ENCODE data around the gene HSF5.

DNA sequence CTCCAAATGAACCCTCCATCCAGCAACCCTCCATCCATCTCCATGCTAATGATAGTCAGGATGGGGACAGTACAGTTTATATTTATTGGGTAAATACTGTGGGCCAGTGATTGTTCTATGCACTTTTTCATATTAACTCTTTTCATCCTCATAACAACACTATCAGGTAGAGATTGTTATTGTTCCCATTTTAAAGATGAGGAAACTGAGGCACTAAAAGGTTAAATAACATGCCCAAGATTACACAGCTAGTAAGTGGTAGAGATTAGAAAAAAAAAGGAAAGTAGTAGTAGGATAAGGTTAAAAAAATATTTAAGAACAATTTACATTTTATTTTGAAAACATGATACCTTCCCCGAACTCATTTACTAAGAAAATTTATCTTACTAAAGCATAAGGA, 114.3 kb downstream of the HSF5 start:
- TF ChIP-seq, protein P1, sequence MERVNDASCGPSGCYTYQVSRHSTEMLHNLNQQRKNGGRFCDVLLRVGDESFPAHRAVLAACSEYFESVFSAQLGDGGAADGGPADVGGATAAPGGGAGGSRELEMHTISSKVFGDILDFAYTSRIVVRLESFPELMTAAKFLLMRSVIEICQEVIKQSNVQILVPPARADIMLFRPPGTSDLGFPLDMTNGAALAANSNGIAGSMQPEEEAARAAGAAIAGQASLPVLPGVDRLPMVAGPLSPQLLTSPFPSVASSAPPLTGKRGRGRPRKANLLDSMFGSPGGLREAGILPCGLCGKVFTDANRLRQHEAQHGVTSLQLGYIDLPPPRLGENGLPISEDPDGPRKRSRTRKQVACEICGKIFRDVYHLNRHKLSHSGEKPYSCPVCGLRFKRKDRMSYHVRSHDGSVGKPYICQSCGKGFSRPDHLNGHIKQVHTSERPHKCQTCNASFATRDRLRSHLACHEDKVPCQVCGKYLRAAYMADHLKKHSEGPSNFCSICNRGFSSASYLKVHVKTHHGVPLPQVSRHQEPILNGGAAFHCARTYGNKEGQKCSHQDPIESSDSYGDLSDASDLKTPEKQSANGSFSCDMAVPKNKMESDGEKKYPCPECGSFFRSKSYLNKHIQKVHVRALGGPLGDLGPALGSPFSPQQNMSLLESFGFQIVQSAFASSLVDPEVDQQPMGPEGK (CRISPR knock-in tag; IDR thresholded peaks at IDR 0.05; ENCODE audit: borderline replicate concordance), result no peak
- TF ChIP-seq ZNF70 (CRISPR knock-in tag; IDR thresholded peaks at IDR 0.05), result no peak
- TF ChIP-seq, protein P2, sequence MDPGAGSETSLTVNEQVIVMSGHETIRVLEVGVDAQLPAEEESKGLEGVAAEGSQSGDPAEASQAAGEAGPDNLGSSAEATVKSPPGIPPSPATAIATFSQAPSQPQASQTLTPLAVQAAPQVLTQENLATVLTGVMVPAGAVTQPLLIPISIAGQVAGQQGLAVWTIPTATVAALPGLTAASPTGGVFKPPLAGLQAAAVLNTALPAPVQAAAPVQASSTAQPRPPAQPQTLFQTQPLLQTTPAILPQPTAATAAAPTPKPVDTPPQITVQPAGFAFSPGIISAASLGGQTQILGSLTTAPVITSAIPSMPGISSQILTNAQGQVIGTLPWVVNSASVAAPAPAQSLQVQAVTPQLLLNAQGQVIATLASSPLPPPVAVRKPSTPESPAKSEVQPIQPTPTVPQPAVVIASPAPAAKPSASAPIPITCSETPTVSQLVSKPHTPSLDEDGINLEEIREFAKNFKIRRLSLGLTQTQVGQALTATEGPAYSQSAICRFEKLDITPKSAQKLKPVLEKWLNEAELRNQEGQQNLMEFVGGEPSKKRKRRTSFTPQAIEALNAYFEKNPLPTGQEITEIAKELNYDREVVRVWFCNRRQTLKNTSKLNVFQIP (CRISPR knock-in tag; IDR thresholded peaks at IDR 0.05; ENCODE audit: borderline replicate concordance, low read depth), result no peak
- no peak for TF ChIP-seq ZC3H10 (CRISPR knock-in tag; IDR thresholded peaks at IDR 0.05)
- TF ChIP-seq ZNF565 (CRISPR knock-in tag; conservative IDR thresholded peaks at IDR 0.05; ENCODE audit: low read depth), result no peak
- TF ChIP-seq ZFP3 (CRISPR knock-in tag; IDR thresholded peaks at IDR 0.05), result no peak
- no peak for TF ChIP-seq CSRNP3 (CRISPR knock-in tag; IDR thresholded peaks at IDR 0.05)
- TF ChIP-seq ISL1 (CRISPR knock-in tag; IDR thresholded peaks at IDR 0.05), result no peak
